ENCODE measurements around the gene NTRK1.

DNA sequence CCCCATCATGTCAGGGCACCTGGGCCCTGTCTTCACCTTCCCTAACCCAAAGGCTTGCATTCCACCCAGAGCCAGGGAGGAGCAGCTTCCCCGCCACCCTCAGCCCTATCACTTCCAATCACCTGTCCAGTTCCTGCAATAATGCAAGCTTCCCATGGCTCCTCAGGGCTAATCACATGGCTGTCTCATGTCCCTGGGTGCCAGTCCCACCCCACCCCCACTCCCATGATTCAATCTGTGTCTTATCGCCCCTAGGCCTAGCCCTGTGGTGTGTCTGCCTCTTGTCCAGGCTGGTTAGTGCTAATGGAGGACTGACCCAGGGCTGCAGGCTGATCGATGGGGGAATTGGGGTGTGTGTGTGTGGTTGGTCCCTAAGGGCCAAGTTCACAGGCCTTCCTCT lies 21.9 kb downstream of the NTRK1 start:
- TF ChIP-seq, protein P1, sequence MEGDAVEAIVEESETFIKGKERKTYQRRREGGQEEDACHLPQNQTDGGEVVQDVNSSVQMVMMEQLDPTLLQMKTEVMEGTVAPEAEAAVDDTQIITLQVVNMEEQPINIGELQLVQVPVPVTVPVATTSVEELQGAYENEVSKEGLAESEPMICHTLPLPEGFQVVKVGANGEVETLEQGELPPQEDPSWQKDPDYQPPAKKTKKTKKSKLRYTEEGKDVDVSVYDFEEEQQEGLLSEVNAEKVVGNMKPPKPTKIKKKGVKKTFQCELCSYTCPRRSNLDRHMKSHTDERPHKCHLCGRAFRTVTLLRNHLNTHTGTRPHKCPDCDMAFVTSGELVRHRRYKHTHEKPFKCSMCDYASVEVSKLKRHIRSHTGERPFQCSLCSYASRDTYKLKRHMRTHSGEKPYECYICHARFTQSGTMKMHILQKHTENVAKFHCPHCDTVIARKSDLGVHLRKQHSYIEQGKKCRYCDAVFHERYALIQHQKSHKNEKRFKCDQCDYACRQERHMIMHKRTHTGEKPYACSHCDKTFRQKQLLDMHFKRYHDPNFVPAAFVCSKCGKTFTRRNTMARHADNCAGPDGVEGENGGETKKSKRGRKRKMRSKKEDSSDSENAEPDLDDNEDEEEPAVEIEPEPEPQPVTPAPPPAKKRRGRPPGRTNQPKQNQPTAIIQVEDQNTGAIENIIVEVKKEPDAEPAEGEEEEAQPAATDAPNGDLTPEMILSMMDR (IDR thresholded peaks at IDR 0.05), result no peak
- TF ChIP-seq POLR2A (IDR thresholded peaks at IDR 0.05) (no peak), POLR2AphosphoS5 (IDR thresholded peaks at IDR 0.05) (no peak)

All from stomach (tissue), 4 donors.